HTERT RPE-1 (cell line): ENCODE measurements around the gene TOMM34.

Experiments used
- in situ Hi-C: fragments of 300-500 bp; cut with MboI; formaldehyde crosslinking; loops from 4 replicates; pipeline ENCODE4 v1.14.3; 2020; ENCODE audit warnings: low sequenced_read_pairs

TOMM34 gene

DNA sequence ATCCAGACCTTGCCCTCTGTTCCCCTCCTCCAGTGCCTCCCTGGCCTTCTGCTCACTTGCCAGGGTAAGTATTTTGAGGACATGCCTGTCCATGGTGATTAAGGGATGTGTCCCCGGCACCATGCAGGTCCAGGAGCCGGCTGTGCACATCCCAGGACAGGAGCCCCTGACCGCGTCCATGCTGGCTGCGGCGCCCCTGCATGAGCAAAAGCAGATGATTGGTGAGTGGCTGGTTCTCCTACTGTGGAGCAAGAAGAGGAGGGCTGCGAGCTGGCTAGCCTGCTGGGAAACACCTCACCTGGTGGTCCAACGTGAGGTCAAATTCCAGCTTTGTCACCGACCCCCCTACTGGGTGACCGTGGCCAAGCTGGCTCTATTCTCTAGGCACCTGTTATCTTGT lies 23.7 kb downstream of the TOMM34 start:
- in situ Hi-C loops: no loop called here

DNA sequence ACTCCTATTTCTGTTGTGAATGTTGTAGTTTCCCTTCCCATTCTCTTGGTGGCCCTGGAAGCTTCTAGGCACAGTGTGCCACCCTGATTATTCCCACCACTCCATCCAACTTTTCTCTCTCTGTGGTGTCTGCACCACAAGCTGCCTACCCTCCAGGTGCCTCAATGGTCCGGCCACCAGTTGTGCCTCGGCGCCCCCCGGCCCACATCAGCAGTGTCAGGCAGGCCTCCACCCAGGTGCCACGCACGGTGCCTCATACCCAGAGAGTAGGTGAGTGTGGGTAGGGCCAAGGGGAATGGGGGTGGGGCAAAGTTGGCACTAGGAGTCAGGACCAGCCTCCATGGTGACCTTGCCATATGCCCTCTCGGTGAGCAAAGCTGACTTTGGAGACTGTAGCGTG lies 27.3 kb downstream of the TOMM34 start:
- in situ Hi-C loops: no loop called here

DNA sequence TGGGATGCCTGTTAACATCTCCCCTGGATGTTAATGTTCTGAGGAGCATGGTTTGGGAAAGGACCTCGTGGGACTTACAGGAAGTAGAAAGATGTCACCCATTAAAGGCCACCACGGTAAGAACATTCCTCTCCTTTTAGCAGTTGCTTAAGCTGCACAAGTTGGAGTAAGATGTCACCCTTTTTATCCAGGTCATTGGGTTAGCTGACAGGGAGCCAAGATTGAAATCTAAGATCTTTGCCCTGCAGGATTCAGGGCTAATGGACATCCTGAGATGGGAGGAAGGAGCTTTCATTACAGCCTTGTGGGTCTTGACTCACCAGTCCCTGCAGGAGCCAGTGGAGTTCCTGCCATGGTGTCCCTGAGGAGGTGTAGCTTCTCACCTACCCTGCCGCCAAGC lies 28.3 kb downstream of the TOMM34 start:
- in situ Hi-C loops: no loop called here

DNA sequence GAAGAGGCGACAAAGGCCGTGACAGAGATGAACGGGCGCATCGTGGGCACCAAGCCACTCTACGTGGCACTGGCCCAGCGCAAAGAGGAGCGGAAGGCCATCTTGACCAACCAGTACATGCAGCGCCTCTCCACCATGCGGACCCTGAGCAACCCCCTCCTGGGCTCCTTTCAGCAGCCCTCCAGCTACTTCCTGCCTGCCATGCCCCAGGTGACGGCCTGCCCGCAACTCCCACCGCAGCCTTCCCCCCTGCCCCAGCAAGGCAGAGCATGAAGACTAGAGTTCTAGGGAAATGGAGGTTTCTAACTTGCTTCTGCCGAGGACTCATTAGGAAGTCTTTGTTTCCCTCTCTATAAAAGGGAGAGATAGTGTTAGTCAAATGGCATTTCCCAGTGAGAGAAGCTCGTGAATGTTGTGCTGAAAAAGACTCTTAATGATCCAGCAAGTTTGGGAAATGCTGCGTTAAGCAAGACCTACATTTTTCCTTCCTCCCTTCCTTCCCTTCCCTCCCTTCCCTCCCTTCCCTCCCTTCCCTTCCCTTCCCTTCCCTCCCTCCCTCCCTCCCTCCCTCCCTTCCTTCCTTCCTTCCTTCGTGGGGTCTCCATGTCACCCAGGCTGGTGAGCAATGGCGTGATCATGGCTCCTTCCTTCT lies 29.6 kb downstream of the TOMM34 start:
- in situ Hi-C loops: no loop called here

DNA sequence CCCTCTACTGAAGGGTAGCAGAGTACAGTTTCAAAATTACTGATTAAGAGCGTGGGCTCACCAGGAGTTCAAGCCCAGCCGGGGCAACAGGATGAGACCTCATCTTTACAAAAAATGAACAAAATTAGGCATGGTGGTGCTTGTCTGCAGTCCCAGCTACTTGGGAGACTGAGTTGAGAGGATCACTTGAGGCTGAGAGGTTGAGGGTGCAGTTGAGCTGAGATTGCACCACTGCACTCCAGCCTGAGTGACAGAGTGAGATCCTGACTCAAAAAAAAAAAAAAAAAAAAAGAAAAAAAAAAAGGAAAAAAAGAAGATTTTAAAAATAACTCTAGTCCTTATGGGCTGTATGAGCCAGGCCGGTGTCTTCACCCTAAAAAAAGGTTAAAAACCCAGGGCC lies 31.6 kb downstream of the TOMM34 start:
- in situ Hi-C loops: no loop called here

DNA sequence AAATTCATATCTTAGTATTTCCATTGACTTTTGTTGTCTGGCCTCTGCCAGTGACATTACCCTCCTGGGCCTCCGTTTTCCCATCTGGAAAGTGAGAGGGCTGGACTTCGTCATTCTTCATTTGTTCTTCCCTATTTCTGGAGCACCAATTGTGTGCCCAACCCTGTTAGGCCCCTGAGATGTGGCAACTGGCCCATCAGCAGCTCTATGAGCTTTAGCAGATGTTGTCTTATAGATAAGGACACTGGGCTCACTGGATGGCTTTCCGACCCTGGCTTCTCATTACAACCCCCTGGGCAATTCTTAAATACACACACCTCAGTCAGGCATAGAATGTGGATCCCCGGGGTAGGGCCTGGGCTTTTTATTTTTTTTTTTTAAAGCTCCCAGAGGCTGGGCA lies 35.7 kb downstream of the TOMM34 start:
- in situ Hi-C loops: no loop called here

DNA sequence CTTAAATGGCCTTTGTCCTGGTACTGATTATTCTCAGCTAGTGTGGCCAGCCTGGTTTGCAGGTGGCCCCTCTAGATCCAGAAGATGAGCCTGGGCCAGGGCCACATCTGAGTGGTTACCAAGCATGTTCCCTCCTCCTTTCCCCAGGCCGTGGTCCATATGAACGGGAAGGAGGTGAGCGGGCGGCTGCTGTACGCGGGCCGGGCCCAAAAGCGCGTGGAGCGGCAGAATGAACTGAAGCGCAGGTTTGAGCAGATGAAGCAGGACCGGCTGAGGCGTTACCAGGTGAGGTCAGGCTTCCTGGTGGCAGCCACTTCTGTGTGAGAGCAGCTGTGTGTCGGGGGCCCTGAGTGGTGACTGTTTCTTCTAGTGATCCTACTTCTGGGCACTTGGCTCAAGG lies 38.8 kb downstream of the TOMM34 start:
- in situ Hi-C loops: no loop called here

DNA sequence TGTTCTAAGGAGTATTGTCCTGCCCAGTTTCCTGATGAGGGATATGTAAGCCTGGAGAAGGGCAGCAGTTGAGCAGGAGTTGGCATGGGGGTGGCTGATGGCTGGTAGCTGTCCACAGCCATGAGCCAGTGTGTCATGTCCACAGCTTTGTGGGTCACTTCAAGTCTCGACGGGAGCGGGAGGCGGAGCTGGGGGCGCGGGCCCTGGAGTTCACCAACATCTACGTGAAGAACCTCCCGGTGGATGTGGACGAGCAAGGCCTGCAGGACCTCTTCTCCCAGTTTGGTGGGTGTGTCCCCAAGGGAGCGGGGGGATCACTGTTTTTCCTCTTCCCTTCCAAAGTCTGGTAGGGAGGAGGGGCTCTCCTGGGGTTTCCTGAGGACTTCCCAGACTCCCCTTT lies 41.4 kb downstream of the TOMM34 start:
- in situ Hi-C loops: no loop called here

DNA sequence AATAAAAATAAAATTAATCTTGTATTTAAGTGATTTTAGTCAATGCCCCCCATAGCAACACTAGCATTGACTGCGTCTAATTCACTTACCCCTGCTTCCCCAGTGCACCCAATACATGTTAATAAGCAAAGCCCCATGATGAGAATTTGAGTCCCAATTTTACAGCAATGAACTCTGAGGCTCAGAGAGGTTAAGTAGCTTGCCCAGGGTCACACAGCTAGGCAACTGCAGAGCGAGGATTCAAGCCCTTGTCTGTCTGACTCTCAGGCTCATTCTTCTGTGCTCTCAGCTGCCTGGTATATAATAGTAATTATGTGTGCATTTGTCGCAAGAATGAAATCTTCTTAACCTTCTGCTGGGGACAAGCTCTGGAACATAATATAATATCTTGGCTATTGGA lies 41.9 kb downstream of the TOMM34 start:
- in situ Hi-C loops: no loop called here

DNA sequence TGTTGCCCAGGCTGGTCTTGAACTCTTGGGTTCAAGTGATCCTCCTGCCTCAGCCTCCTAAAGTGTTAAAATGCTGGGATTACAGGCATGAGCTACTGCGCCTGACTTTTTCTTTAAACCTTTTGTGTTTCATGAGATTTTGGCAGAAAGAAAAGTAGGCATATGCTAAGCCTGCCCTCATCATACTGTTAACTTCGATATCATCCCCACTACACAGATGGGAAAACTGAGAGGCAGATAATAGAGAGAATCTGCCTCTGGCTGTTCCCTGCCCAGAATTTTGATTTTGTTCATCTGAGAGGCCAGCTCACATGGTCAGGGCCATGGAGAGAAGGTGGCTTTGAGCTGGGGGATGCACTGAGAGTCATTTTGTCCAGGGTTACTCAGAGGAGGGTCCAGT lies 42.8 kb downstream of the TOMM34 start:
- in situ Hi-C loops: no loop called here

DNA sequence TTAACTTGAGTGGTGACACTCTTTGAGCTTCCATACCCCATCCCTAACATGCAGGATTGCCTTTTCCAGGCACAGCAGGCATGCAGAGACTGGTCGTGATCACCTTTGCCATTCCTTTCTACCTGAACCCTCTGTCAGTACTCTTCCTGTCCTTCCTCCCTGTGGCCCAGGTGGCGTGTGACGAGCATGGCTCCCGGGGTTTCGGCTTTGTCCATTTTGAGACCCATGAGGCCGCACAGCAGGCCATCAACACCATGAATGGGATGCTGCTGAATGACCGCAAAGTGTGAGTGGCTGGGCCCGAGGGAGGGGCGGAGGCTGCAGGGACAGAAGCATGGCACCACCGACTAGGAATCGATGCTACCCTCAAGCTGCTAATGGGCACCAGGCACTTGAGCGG lies 43.6 kb downstream of the TOMM34 start:
- in situ Hi-C loops: no loop called here

DNA sequence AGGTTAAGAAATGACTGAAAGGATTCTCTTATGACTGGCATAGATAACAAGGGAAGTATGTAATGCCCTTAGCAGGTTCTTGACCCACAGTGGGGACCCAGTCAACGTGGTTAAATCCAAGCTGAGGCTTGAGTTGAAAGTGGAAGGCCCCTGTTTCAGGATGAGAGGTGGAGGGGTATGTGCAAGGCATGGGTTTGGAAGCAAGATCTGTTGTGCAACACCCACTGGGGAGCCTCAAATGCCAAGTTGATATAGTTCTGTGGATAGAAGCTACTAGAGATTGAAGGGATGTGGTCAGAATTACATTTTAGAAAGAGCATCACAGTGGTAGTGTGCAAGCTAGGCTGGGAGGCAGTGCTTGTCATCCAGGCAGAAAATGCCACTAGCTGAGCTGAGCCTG lies 45.3 kb downstream of the TOMM34 start:
- in situ Hi-C loops: no loop called here

DNA sequence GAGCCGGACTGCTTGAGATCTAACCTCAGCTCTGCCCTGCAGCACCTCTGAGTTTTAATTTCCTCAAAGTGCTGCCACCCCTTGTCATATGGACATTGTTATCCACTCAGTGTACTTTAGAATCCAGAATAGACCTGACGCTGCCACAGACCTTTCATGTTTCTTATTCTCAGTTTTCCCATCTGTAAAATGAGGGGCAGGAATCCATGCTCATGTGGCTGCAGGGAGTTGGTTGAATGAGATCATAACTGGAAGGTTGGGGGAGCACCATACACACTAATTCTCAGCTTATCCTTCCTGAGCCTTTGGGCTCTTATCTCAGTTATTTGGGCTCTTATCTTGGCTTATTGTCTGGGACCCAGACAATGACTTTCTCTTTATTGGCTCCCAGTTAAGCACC lies 48.0 kb downstream of the TOMM34 start:
- in situ Hi-C loops: no loop called here

DNA sequence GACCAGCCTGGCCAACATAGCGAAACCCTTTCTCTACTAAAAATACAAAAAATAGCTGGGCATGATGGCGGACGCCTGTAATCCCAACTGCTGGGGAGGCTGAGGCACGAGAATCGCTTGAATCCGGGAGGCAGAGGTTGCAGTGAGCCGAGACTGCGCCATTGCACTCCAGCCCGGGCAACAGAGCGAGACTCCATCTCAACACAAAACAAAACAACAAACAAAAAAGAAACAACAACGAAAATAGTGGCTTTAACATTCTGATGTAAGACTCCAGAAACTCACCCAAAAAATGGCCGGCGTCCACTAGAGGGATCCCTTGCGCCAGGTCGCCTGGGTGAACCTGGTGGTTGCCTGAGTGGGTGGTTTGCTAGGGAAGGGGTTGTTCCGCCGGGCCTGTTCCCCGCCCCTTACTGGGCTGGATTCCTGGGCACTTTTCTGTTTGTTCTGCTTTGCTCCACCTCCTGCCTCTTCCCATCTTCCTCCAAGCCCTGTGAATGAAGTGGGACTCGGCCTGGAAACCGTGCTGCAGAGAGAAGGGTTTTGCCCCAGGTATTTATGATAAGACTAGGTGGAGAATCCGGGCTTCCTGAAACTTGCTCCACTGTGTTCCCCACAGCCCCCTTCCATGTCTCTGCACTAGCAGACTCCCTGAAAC lies 48.8 kb downstream of the TOMM34 start:
- in situ Hi-C loops: no loop called here

DNA sequence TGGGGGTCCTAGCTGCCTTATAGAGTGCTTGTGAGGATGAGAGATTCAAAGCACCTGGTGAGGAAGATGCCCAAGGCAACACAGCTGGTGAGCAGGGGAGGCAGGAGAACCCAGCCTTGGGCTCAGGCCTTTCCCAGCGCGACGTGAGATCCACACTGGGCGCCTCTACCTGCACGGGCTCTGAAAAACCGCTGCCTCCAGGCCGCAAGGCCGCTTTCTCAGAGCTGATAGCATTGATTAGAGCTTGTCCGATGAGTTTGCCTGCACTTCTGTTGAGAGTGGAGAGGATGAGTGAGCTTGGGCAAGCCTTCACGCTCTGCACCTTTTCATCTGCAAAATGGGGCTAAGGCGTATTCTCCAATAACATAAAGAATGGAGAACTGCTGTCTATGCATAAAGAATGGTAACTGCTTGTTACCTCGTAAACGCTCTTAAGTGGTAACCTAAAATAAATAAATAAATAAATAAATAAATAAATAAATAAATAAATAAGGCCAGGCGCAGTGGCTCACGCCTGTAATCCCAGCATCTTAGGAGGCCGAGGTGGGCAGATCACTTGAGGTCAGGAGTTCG lies 49.4 kb downstream of the TOMM34 start:
- in situ Hi-C loops: no loop called here

DNA sequence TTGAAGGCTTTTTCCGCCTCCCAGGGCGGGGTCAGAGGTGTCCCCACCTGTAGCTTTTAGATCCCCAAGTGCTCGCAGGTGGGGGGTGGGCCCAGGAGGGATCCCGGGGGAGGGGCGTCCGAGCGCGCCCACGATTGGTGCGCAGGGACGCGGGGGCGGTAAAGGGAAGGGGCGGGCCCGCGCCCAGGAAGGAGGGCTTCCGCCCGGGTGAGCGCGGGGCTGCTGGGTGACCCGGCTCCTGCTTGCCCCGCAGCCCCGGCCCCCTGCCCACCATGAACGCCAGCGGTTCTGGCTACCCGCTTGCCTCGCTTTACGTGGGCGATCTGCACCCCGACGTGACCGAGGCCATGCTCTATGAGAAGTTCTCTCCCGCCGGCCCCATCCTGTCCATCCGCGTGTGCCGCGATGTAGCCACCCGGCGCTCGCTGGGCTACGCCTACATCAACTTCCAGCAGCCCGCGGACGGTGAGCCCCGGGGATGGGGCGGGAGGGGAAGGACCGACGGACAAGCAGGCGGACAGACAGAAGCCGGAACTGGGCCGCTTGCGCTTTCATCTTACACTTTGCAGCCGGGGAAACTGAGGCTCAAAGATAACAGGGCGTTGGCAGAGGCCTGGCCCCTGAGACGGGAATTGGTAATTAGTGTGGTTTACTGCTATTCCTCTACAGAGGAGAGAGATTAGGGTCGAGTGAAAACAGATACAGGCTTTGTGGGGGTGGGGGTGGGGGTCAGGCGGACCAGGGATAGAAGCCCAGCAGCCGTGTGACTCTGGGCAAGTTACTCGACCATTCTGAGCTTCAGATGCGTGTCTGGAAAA lies 50.1 kb downstream of the TOMM34 start, which contains the start of gene PABPC1L:
PABPC1L (plus strand) TSS at position 189 of the 818 bp plus-strand sequence; CDS start at position 273, 84 bp downstream.
- in situ Hi-C loops: no loop called here

DNA sequence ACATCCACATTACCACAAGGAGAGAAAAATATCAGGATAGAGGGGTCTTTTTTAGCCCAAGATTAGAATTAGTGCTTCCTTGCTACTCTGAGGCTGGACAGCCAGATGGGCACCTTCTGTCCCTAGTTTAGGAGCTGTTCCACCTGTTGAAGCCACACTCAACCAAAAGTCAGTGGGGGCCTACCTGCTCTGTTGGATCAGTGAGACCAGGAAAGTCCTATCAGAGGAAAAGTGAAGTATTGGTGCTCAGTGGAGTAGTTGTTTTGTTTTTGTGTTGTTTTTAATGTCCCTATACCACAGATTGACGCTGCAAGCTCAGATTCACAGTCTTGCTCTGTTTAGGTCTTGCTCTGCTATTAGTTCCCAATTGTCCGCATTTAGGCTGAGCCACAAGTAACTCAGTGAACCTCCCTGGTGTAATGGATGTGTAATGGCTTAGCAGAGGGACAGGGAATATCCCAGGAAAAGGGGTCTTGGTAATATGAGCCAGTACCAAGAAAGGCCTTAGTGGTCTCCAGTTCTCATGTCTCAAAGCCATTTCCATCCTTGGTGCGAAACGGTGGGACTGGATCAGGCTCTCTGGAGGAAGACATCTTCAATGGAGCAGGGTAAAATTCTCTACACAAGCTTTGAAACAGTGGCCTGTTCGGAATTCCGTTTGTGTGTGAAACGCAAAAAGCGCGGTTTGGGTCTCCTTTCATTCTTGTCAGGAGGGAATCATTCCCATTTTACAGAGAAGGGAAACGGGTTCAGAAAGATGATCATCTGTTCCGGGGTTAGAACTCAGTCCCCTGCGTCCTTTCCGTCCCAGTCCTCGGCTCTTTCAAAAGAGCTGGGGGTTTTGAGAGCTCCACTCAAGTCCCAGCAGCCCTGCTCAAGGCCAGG lies 51.0 kb downstream of the TOMM34 start:
- in situ Hi-C loops: no loop called here

DNA sequence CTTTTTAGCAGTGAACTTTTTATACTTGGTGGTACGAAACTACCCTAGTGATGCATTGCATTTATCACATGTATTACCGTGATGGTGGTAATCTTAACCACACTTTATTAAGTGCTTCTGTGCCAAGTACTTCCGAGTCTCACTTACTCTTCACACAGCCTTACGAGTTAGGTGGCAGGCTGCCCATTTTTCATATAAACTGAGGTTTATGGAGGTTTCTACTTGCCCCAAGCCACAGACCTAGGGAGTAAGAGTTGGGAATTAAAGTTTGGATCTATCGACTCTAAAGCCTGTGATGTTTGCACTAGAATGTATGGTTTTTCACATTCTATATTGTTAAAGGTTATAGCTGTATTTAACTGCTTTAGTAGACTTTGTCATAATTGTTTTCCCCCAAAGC lies 55.8 kb downstream of the TOMM34 start:
- in situ Hi-C loops: no loop called here

DNA sequence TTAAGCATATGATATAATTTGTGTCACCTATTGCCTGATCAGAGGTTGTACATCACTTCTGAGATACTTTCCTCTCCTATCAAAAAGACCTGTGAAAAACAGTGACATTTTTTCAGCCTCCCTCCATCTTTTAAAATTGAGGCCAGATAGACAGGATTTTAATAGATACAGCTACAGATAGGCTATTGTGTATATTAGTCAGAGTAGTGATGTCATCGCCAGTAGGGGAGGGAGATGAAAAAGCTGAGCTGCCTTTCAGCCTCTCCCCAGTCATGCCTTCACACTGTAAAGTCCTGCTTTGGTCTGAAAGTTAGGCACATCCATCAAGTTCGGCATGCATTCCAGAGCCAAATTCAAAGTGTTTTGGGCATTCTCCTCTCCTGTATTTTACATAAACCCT lies 58.2 kb downstream of the TOMM34 start:
- in situ Hi-C loops: no loop called here

DNA sequence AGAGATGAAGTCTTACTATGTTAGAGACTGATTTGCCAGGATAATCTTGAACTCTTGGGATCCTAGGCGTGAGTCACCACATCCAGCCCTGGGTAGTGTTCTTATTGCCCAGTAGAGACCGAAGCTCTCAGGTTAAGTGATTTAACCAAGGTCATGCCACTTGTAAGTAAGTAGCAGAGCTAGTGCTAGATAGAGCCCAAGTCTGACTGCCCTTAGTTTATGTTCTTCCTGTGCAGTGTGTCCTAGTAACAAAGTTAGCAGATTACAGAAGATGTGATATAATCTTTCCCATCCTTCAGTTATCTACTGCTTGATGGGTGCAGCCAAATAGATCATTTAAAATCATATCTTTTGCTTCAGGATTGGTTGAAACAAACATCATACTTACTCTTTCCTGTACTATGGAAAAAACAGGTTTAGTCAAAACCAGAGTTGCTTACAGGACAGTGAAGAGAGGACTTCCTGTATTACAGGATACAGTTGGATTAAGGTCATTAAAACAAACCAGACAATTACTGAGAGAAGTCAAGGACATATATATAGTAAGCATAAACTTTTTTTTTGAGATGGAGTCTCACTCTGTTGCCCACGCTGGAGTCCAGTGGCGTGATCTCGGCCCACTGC lies 59.9 kb downstream of the TOMM34 start:
- in situ Hi-C loops: no loop called here
